OCI-LY3 (cell line): ENCODE data around the gene TBATA.

ENCODE experiments used
- H2AFZ ChIP-seq: fragments of 200-600, 300-600 bp; shearing (Covaris generic); 2 replicates; pipeline ENCODE4 v1.6.0; 2014; ENCODE audit warnings: antibody characterized with exemption, low read depth, low read length
- H3K27ac ChIP-seq: fragments of 200-600, 300-600 bp; sonication (generic); 2 replicates; pipeline ENCODE4 v1.5.1; 2014; ENCODE audit warnings: mild to moderate bottlenecking, low read length, moderate library complexity, mixed read lengths
- H3K27me3 ChIP-seq: fragments of 200-600, 300-600 bp; sonication (generic); 2 replicates; pipeline ENCODE4 v1.6.1; 2014; ENCODE audit warnings: low read depth, low read length, mixed read lengths
- H3K36me3 ChIP-seq: fragments of 200-600, 300-600 bp; sonication (generic); replicated peaks from 2 replicates; pipeline ENCODE3; 2014; ENCODE audit warnings: low read depth, low read length, mixed read lengths
- H3K4me1 ChIP-seq: fragments of 300-600, 200-600 bp; sonication (generic); 2 replicates; pipeline ENCODE4 v1.6.1; 2014; ENCODE audit warnings: low read length, mixed read lengths
- H3K4me2 ChIP-seq: fragments of 200-600, 300-600 bp; sonication (generic); 2 replicates; pipeline ENCODE4 v1.6.1; 2014; ENCODE audit warnings: low read length, mixed read lengths
- H3K4me3 ChIP-seq: fragments of 300-600, 200-600 bp; sonication (generic); 2 replicates; pipeline ENCODE4 v1.5.1; 2014; ENCODE audit warnings: antibody characterized with exemption, mild to moderate bottlenecking, low read length, moderate library complexity
- H3K79me2 ChIP-seq: fragments of 300-600, 200-600 bp; shearing (Covaris generic); 2 replicates; pipeline ENCODE4 v1.6.1; 2014; ENCODE audit warnings: mild to moderate bottlenecking, low read length, mixed read lengths
- H3K9ac ChIP-seq: fragments of 300-600, 200-600 bp; shearing (Covaris generic); 2 replicates; pipeline ENCODE4 v1.6.0; 2014; ENCODE audit warnings: mild to moderate bottlenecking, low read length, moderate library complexity
- H3K9me3 ChIP-seq: fragments of 200-600, 300-600 bp; shearing (Covaris generic); 2 replicates; pipeline ENCODE4 v1.6.1; 2014; ENCODE audit warnings: low read length, mixed read lengths; ENCODE audit not compliant: insufficient read depth
- H4K20me1 ChIP-seq: fragments of 200-600, 300-600 bp; sonication (generic); 2 replicates; pipeline ENCODE4 v1.6.1; 2016; ENCODE audit warnings: low read length, mixed read lengths; ENCODE audit not compliant: insufficient read depth
- EZH2phosphoT487 ChIP-seq: fragments of 200-600 bp; shearing (Covaris generic); IDR thresholded peaks from 2 replicates; pipeline ENCODE4 v1.6.1; 2018; ENCODE audit warnings: antibody characterized with exemption, mixed run types, low read depth
- TF ChIP-seq, protein P1 (sequence below): fragments of 200-600, 300-600 bp; sonication (generic); IDR thresholded peaks from 2 replicates; pipeline ENCODE4 v1.5.1; 2014; ENCODE audit warnings: antibody characterized with exemption, low read length, low read depth

The TBATA gene

DNA sequence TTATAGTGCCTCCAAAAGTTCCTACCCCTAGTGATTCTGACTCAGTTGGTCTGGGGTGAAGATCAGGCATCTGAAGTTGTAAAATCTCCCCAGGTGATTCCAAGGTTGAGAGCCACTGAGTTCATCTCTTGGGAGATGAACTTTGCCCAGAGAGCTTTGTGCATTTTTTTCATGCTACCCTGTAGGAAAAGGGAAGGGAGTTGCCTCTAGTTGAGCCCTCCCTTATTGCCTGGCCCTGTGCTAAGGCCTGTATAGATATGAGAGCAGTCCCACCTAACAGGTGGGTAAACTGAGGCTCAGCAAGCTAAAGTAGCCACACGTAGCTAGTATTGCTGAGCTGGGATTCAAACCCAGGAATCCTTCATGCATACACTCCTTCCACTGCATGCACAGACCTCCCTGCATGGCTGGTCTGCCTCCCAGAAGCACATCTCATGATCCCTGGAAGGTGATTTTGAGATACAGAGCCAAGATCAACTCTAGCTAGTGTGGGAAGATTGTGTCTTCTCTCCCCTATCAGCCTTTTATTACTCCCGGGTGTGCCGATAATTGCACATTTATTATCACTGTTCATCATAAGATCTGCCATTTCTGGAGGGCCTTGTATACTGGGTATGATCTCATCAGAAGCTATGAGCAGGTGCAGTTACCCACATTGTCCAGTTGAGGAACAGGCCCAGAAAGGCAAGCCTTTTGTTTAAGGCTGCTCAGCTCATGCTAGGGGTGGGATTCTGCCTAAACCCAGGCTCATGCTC is 47.0 kb downstream of the TBATA start:
- TF ChIP-seq EZH2phosphoT487, result no peak
- TF ChIP-seq, protein P1, sequence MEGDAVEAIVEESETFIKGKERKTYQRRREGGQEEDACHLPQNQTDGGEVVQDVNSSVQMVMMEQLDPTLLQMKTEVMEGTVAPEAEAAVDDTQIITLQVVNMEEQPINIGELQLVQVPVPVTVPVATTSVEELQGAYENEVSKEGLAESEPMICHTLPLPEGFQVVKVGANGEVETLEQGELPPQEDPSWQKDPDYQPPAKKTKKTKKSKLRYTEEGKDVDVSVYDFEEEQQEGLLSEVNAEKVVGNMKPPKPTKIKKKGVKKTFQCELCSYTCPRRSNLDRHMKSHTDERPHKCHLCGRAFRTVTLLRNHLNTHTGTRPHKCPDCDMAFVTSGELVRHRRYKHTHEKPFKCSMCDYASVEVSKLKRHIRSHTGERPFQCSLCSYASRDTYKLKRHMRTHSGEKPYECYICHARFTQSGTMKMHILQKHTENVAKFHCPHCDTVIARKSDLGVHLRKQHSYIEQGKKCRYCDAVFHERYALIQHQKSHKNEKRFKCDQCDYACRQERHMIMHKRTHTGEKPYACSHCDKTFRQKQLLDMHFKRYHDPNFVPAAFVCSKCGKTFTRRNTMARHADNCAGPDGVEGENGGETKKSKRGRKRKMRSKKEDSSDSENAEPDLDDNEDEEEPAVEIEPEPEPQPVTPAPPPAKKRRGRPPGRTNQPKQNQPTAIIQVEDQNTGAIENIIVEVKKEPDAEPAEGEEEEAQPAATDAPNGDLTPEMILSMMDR, result no peak
- Histone ChIP-seq H3K36me3 (no peaks in the 10 kb centered on the region), H3K4me2 (no peak overlapping the region)

GRCh38 chr10:70737250-70737649 is 47.9 kb downstream of the TBATA start:
- Histone ChIP-seq H3K4me3 (no peak overlapping the region), H3K27me3 (no peaks in the 10 kb centered on the region), H2AFZ (no peak overlapping the region), H3K4me2 (no peak overlapping the region), H3K36me3 (no peaks in the 10 kb centered on the region), H3K9ac (no peak overlapping the region), H3K4me1 (peaks cover under 1% of the 10 kb centered on the region; the same call in 1 of the 2 replicates), H4K20me1 (no peaks in the 10 kb centered on the region), H3K79me2 (no peaks in the 10 kb centered on the region), H3K9me3 (no peaks in the 10 kb centered on the region), H3K27ac (no peak overlapping the region)
- TF ChIP-seq EZH2phosphoT487, result no peak
- TF ChIP-seq, protein P1, result no peak

More for the DNA sequence above, 47.0 kb downstream of the TBATA start:
- H2AFZ ChIP-seq, result no peak overlapping the region
- H3K4me1 ChIP-seq, result peaks cover 7% of the 10 kb centered on the region
- no peaks in the 10 kb centered on the region for H4K20me1 ChIP-seq
- no peak overlapping the region for H3K27ac ChIP-seq
- H3K79me2 ChIP-seq, result no peaks in the 10 kb centered on the region
- no peak overlapping the region for H3K4me3 ChIP-seq
- H3K27me3 ChIP-seq, result no peaks in the 10 kb centered on the region
- H3K9ac ChIP-seq, result no peak overlapping the region
- no peaks in the 10 kb centered on the region for H3K9me3 ChIP-seq

DNA sequence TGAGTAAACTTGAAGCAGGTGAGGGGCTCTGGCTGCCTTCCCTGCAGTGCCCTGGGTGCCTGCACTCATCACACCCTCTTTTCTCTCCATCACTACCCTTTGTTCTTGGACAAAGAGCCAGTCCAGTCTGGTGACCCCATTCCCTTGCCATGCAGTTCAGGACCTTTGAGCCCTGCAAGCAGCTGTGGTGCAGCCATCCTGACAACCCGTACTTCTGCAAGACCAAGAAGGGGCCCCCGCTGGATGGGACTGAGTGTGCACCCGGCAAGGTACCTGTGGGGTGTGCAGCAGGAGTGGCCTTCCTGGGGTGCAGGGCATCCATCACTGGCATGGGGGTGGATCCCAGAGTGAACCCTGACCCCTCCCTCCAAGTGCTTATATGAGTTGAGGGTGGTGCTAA is 48.7 kb downstream of the TBATA start:
- no peak overlapping the region for H3K27ac ChIP-seq
- no peak overlapping the region for H3K4me2 ChIP-seq
- TF ChIP-seq EZH2phosphoT487, result no peak
- TF ChIP-seq, protein P1, result no peak
- no peak overlapping the region for H2AFZ ChIP-seq
- no peaks in the 10 kb centered on the region for H3K4me1 ChIP-seq
- H4K20me1 ChIP-seq, result no peaks in the 10 kb centered on the region
- H3K36me3 ChIP-seq, result no peaks in the 10 kb centered on the region
- H3K79me2 ChIP-seq, result no peaks in the 10 kb centered on the region
- H3K9me3 ChIP-seq, result no peaks in the 10 kb centered on the region
- H3K4me3 ChIP-seq, result no peak overlapping the region
- H3K27me3 ChIP-seq, result no peaks in the 10 kb centered on the region
- H3K9ac ChIP-seq, result no peak overlapping the region

GRCh38 chr10:70735161-70735560 is 50.0 kb downstream of the TBATA start:
- no peaks in the 10 kb centered on the region for H3K27me3 ChIP-seq
- H3K9me3 ChIP-seq, result no peaks in the 10 kb centered on the region
- TF ChIP-seq, protein P1, result no peak
- no peak for TF ChIP-seq EZH2phosphoT487
- H3K4me2 ChIP-seq, result no peak overlapping the region
- no peaks in the 10 kb centered on the region for H3K36me3 ChIP-seq
- no peak overlapping the region for H3K9ac ChIP-seq
- H4K20me1 ChIP-seq, result no peaks in the 10 kb centered on the region
- no peak overlapping the region for H3K27ac ChIP-seq
- no peak overlapping the region for H3K4me3 ChIP-seq
- no peak overlapping the region for H2AFZ ChIP-seq
- H3K79me2 ChIP-seq, result no peaks in the 10 kb centered on the region
- H3K4me1 ChIP-seq, result no peaks in the 10 kb centered on the region
